NCI-H524 (cell line): Measurements from ENCODE around the gene NKD1.
"Not testable (repeated sequence)": the region's sequence is repeated elsewhere in the genome, so short reads cannot be mapped to it uniquely, and the experiment has no call there.

Experiments
- DNase-seq, 2 experiments: peaks; one replicate each; lab custom pipeline; 2025; lab: John Stamatoyannopoulos, UW

The NKD1 gene

GRCh38 chr16:50559804-50560514 lies 11.8 kb downstream of the NKD1 start:
- DNase-seq, result no peak

DNA sequence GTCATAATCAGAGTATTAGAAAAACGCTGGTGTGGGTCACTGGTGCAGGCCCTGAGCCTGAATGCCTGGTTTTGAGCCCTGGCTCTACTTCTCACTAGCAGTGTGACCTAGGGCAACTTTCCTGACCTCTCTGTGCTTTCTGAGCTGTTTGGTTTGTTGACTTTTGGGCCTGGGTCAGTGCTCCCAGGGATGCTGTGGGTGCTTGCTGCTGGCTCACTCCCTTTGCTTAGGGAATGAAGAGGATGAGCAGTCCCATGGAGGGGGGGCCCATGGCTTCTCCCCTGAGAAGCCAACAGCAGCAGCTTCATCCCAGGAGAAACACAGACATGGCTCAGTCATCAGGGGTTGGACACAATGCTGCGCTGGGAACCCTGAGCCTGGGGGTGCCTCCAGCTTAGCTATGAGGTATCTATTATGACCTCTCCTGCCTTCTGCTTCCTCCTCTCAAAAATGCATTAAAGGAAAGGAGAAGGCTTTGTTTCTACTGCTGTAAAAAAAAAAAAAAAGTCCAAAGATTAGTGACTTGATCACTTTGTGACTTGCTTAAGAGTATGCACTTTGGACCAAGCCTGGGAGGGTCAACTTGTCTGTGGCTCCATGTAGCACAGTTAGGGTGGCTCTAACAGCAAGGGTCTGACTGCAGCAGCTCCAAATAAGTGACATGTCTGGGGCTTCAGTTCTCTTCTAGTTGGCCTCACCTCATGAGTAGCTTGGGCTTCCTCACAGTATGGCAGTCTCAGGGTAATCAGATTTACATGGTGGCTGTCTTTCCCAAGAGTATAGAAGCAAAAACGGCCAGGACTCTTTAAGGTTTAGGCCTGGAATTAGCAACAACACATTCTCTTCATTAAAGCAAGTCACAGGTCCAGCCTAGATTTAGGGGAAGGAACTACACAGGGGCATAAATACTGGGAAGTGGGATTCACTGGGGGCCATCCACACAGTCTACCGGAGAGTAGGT lies 13.0 kb downstream of the NKD1 start:
- no peak for DNase-seq

- no peak for DNase-seq
These were observed 14.5 kb downstream of the NKD1 start for GRCh38 chr16:50562657-50563056.

DNA sequence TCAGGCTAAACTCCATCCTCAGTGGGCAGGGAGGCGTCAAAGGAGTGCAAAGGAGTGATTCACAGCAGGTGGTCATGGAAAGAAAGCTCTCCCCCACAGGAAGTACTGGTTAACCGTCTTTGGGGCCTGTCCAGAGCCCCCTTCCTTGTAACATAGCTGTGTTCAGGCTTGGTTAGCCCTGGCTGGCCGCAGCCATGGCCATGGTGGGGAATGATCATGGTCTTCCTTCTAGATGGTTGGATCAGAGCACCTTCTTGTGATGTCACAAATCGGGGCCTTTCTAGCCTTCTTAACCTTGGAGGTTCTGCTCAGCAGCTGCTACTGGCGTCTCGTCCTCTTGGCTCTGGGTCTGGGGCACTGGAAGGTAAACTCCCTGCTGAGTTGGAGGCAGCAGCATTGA lies 15.8 kb downstream of the NKD1 start:
- no peak for DNase-seq

DNA sequence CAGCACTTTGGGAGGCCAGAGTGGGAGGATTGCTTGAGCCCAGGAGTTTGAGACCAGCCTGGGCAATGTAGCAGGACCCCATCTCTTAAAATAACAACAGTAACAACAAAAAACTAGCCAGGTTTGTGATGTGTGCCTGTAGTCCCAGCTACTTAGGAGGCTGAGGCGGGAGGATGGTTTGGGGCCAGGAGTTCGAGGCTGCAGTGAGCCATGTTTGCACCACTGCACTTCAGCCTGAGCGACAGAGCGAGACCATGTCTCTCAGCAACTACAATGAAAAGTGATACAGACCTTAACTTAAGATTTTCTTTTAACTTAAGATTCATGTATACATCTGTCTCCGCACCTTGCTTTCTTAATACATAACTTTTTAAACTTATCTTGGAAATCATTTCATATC lies 17.2 kb downstream of the NKD1 start:
- no peak for DNase-seq

GRCh38 chr16:50566014-50566962 lies 18.1 kb downstream of the NKD1 start:
- no peak for DNase-seq

GRCh38 chr16:50567651-50568050 lies 19.5 kb downstream of the NKD1 start:
- DNase-seq, result no peak

DNA sequence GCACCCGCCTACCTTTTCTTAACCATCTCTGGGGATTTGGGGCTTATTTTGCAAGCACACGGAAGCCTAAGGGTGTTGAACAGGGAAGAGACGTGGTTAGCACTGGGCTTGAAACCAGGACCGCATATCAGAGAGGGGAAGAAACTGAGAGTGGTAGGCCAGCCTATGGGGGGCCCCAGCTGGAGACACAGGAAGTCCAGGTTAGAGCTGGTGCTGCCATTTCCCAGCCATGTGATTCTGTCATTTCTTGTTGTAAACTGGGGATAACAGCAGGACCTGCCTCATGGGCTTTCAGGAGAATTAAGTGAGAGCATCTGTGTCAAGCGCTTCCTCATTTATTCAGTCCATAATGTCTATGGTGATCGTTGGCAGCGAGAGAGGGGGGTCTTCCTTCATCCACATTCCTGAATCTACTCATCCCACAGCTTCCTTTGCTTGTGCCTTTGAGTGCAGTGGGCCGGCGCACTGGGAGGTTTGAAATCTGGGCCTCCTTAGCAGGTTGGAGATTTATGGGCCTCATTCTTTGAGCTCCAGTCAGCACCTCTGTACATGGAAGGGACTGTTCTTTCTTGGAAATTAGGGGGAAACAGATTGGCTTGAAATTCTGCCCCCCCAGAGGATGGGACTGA lies 20.1 kb downstream of the NKD1 start:
- DNase-seq, result no peak

DNA sequence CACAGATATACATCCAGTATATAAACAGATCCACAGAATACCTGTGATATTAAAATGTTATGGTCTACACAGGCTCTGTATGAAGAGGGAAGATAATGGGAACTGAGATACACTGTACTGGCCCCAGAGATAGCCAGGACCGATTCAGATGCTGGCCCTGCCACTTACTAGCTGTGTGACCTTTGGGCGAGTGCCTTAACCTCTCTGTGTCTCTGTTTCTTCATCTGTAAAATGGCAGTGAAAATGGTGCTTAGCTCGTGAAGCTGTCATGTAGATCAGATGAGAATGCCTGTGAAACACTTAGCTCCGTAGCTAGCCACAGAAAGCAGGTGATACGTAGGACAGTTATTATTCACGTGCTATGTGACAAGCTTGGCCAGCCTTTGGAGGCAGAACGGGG lies 22.2 kb downstream of the NKD1 start:
- DNase-seq, result no peak

DNA sequence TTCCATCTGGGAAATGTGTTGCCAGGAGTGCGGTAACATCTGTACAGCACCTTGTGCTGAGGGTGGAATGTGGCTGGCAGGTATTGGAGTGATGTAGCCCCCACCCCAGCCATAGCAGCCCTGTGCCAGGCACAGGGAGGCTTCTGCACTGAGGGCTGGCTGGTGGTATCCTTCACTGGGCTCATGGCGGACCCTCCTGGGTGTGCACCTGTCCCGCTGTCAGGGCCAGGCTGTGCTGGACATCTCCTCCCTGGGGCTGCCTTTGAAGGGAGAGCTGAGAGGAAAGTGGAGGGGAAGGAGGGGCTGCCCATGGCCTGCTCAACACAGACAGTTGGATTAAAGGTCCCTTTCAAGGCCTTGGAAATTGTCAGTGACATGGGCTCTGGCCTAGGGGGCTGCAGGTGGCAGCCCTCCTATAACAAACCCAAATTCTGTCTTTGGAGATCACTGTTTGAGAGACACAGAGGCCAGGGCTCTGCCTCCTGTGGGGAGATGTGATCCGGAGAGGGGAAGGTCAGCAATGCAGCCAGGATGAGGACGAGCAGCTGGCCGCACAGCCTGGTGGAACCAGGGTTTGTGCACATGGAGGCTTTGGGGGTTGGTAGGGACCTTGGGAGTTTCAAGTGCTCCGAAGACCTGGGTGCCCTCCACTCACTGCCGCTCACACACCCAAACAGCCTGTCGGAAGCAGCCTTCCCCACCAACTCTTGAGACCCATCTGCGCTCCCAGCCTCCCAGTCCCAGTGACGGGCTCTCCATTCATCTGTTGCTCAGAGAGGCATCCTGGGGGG lies 22.8 kb downstream of the NKD1 start:
- peak; percentile 74 to 95 for DNase-seq

DNA sequence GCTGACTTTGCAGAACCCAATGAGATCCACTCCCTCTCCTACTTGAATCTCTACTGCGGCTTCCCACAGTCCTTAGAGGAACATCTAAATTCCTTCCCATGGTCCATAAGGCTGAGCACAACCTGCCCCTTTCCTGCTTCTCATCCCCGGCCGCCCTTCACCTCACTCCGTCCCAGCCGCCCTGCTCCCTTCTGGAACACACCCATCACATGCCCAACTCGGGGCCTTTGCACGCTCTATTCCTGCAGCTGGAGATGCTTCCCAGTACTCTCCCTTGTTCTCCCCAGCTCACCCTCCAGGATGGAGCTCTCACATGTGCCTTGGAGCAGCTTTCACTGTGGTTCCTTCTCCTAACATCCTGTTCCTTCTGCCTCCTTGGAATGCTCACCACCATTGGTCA lies 23.6 kb downstream of the NKD1 start:
- no peak for DNase-seq

DNA sequence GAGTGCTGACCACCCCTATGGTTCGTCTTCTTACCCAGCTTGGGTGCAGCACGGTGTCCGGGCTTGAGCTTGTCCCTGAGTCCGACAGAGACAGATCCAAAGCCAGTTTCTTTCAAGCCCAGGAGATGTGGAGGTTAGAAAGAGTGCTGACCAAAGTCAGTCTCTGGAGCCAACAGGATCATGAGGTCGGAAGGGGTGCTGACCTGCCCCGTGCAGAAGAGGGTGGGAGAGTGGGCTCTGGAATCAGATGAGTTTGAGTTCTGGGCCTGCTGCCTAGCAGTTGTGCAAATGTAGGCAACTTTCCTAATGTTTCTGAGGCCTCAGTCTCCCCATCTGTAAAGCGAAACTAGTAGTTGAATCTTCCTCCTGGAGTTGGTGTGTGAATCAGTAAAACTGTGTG lies 24.5 kb downstream of the NKD1 start:
- DNase-seq, result no peak

- peak in 1 of 2 experiments; percentile 33 for DNase-seq
These were observed 25.1 kb downstream of the NKD1 start for GRCh38 chr16:50573279-50573678.

- DNase-seq, result no peak
These were observed 25.9 kb downstream of the NKD1 start for GRCh38 chr16:50573947-50574744.

DNA sequence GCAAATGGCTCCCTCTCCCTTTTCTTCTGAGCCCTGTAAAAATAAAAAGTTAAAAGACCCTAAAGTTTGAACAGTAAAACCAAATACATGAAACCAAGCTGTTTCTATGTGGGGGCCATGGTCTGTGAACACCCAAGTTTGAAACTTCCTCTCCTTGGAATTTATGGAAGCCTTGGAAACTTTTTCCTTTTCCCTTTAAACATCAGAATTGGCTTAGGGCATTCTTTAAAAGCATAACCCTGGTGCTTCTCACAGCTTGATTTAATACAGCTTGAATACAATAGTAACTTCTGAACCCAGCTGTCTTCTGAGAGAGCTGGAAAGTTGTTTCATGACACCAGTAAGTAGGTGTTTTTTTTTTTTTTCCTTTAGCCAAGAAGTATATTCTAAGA lies 26.5 kb downstream of the NKD1 start:
- no peak for DNase-seq

GRCh38 chr16:50575743-50576142 lies 27.5 kb downstream of the NKD1 start:
- DNase-seq, result no peak

DNA sequence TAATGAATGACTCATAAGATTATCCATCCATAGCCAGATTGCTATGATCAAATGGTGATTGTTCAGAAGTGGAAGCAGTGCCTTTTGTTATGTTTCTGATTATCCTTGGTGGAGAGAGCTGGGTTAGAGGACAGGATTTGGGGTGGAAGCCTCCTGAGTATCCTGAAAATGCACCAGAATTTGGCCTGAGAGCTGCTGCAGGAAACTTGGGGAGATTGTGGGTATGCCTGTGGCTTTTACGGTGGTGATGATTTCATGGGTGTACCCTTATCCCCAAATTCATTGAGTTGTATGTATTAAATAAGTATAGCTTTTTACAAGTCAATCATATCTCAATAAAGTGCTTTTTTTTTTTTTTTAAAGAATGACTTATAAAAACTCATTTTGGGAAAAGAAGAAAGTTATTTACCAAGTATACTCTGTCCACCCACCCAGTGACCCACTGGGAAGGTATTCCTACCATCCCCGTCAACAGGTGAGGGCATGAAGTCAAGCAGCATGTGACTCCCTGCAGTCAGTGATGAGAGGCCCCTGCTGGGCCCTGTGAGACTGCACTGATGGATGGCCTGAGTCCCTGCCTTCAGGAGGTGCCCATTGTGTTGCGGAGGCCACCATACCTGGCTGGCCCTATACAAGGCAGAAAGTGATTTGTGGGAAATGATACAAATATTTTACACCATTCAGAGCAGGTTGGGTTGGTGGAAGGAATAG lies 28.4 kb downstream of the NKD1 start:
- DNase-seq, result no peak

DNA sequence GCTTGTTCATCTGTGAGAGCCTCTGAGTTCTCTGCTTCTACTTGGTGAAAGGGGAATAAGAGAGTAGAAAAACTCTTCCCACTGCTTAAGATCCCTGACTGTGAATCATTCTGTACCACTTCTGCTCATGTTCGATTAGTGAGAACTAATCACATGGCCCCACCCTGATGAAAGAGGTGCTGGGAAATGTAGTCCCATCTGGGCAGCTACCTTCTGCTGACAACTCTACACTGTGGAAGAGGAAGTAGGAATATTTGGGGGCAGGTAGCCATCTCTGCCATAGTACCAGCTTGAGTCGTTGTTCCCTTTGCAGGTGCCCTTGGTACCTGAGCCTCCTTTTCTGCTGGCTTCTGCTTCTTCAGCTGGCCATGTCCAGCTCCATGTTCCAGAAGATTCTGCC lies 29.9 kb downstream of the NKD1 start:
- DNase-seq, result no peak

GRCh38 chr16:50579373-50579772 lies 31.2 kb downstream of the NKD1 start:
- DNase-seq, result not testable (repeated sequence)
